GM12865 (cell line): Measurements from ENCODE around the gene ROR1.

Experiments used
- DNase-seq: peaks from one replicate; pipeline ENCODE4 v3.0.0; 2010; ENCODE audit warnings: low read depth
- H3K4me3 ChIP-seq: 2 replicates; pipeline ENCODE4 v1.5.1; 2011; ENCODE audit warnings: mild to moderate bottlenecking, low read depth, low read length, control low read depth
- TF ChIP-seq, protein P1 (sequence below): IDR thresholded peaks from 2 replicates; pipeline ENCODE4 v1.5.1; 2011; ENCODE audit warnings: low read length, control low read depth, low read depth, inconsistent platforms; ENCODE audit not compliant: insufficient read depth; ENCODE audit errors: missing control alignments

Gene ROR1

GRCh38 chr1:64121766-64122385 lies 348.1 kb downstream of the ROR1 start:
- TF ChIP-seq, protein P1, sequence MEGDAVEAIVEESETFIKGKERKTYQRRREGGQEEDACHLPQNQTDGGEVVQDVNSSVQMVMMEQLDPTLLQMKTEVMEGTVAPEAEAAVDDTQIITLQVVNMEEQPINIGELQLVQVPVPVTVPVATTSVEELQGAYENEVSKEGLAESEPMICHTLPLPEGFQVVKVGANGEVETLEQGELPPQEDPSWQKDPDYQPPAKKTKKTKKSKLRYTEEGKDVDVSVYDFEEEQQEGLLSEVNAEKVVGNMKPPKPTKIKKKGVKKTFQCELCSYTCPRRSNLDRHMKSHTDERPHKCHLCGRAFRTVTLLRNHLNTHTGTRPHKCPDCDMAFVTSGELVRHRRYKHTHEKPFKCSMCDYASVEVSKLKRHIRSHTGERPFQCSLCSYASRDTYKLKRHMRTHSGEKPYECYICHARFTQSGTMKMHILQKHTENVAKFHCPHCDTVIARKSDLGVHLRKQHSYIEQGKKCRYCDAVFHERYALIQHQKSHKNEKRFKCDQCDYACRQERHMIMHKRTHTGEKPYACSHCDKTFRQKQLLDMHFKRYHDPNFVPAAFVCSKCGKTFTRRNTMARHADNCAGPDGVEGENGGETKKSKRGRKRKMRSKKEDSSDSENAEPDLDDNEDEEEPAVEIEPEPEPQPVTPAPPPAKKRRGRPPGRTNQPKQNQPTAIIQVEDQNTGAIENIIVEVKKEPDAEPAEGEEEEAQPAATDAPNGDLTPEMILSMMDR, result no peak
- DNase-seq, result no peak
- no peak overlapping the region for H3K4me3 ChIP-seq

DNA sequence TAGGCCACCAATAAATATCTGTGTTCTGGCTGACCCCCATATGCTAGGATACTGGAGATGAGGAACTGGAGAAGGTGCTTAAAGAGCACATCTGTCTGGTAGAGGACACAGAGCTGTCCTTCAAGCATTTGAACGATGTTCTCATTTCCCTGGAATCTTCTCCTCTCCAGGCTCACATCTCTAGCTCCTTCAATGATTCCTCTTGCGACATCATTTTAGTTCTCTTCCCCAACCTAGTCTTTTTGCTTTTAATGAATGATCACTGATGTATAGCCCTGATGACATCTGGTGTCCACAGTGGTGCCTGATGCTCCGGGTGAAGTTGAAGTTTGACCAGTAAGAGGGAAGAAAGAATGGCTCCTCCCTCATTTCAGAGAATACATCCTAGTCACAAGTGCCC lies 348.8 kb downstream of the ROR1 start:
- TF ChIP-seq, protein P1, result no peak
- H3K4me3 ChIP-seq, result no peak overlapping the region
- DNase-seq, result no peak

- no peak for DNase-seq
- TF ChIP-seq, protein P1, result no peak
- H3K4me3 ChIP-seq, result no peak overlapping the region
Measured at GRCh38 chr1:64124704-64125440, 351.1 kb downstream of the ROR1 start.

DNA sequence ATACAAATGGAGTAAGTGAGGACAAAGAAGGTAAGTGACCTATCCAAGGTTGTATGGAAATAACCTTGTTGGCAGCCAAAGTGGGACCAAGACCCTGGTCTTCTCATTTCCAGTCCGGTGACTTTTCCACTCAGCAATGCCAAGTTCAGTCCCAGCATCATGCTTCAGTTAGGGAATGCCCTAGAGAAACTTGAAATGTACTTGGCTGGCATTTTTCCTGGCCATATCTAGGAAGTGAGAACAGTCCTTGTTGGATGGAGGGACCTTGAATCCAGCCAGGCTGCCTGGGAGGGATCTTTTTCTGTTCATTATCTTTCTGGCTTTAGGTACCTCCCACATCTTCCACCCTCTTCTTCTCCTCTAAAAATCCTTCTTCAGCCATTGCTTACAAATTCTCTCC lies 352.8 kb downstream of the ROR1 start:
- DNase-seq, result no peak
- TF ChIP-seq, protein P1, result no peak
- H3K4me3 ChIP-seq, result no peak overlapping the region

- H3K4me3 ChIP-seq, result no peak overlapping the region
- no peak for DNase-seq
- TF ChIP-seq, protein P1, result no peak
Measured at GRCh38 chr1:64127297-64127696, 353.5 kb downstream of the ROR1 start.

- H3K4me3 ChIP-seq, result no peak overlapping the region
- no peak for DNase-seq
- TF ChIP-seq, protein P1, result no peak
Measured at GRCh38 chr1:64129701-64130100, 355.9 kb downstream of the ROR1 start.

DNA sequence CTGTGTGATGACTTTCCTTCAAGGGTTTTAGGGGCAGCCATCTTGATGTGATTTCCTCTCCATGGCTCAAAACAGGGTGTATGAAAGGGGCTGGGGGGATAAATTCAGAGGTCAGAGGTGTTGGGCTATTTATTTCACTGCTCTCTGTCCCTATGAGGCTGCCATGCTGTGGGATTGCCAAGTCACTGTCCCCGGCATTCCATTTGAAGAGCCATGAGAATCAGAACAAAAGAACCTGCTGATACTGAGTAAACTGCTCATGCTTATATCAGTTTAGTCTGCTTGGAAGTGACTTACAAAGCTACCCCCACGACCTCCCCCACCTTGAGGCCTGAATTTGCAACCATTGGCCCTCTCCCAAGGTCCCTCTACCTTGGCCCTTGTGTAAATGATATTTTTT lies 357.3 kb downstream of the ROR1 start:
- no peak overlapping the region for H3K4me3 ChIP-seq
- TF ChIP-seq, protein P1, result no peak
- no peak for DNase-seq
